Adrenal gland (tissue), 12 donors: ENCODE measurements around the gene SLC25A11. TPM values are rescaled to one million over a fixed set of nuclear protein-coding genes. Genes with fewer than 3 reads are reported as not detected.

Experiments used
- DNase-seq, 7 donors: peaks; one replicate each; pipeline ENCODE4 v3.0.0-alpha.2; 2019 to 2020
- H3K27ac ChIP-seq, 5 donors: fragments of 200-600 bp; sonication (generic) in 4 of 5; 1 replicate in 3 of 5; 2 replicates in 2 of 5; pipeline versions ENCODE4 v1.5.1 to v1.8.0; 2016 to 2020; ENCODE audit warnings: mild to moderate bottlenecking in 1 of 5
- H3K27me3 ChIP-seq: fragments of 200-600 bp; 2 replicates; pipeline ENCODE4 v1.8.0; 2021
- H3K36me3 ChIP-seq, 2 donors: fragments of 200-600 bp; replicated peaks in 1 of 2; 1 replicate in 1 of 2; 2 replicates in 1 of 2; pipeline versions ENCODE4 v1.5.1 to v1.8.0; 2018 to 2022
- H3K4me1 ChIP-seq, 2 donors: fragments of 200-600 bp; replicated peaks in 1 of 2; 1 replicate in 1 of 2; 2 replicates in 1 of 2; pipeline versions ENCODE4 v1.5.1 to v1.8.0; 2018 to 2021
- H3K4me3 ChIP-seq, 4 donors: fragments of 200-600 bp; sonication (generic) in 3 of 4; one replicate each; pipeline ENCODE4 v1.5.1; 2016 to 2018
- H3K9me3 ChIP-seq, 3 donors: fragments of 200-600 bp; sonication (generic) in 1 of 3; replicated peaks in 1 of 3; 1 replicate in 2 of 3; 2 replicates in 1 of 3; pipeline versions ENCODE4 v1.5.1 to v1.8.0; 2016 to 2021
- POLR2A ChIP-seq, 2 donors: fragments of 450-650 bp; IDR thresholded peaks; one replicate each; pipeline ENCODE4 v1.6.1; 2017; ENCODE audit warnings: antibody characterized with exemption in 2 of 2, mild to moderate bottlenecking in 2 of 2, moderate library complexity in 1 of 2
- WGBS, 4 donors: extraction: QIAGEN DNeasy Blood & Tissue Kit in 2 of 4; methylation state at CpG; one replicate each; pipeline versions ENCODE4 v1.1.5 to v1.1.7; 2013 to 2017; 5-methylcytosine and 5-hydroxymethylcytosine counted together
- intact Hi-C, 2 donors: fragments of 100-400 bp; cut with DNase I; formaldehyde crosslinking; loops; one replicate each; pipeline versions ENCODE4 v1.14.1 to v1.15.0; 2022 to 2023
- polyA plus RNA-seq, 3 donors: library from polyadenylated mRNA; stranded (reverse); fragments of 200-250 nt in 2 of 3; fragments of 350-450 nt in 1 of 3; fragmentation: Illumina TruSeq in 1 of 3; extraction: RNeasy Lipid Tissue Mini Kit (QIAGEN cat#74804) in 1 of 3; gene quantifications; one replicate each; pipeline ENCODE4 v1.2.3, GENCODE V29; 2013 to 2014
- total RNA-seq, 9 donors: library from RNA; depleted of rRNA in 4 of 9; stranded (reverse); fragments of >200 nt in 4 of 9; fragments of 120-200 nt in 1 of 9; fragmentation: NEBNext Ultra II Directional in 1 of 9; extraction: Animal tissue kit (Norgen Biotek cat#: 25700) in 1 of 9; gene quantifications; one replicate each; pipeline versions ENCODE4 v1.1.0 to v1.2.4, GENCODE V29; 2013 to 2023
- TF ChIP-seq, protein P1 (sequence below), 6 experiments: fragments of 450-650 bp in 4 of 6; fragments of 200-600 bp in 2 of 6; sonication (generic) in 1 of 6; IDR thresholded peaks; 1 replicate in 5 of 6; 2 replicates in 1 of 6; pipeline versions ENCODE4 v1.5.1 to v1.8.0; 2016 to 2021; ENCODE audit warnings: antibody characterized with exemption in 6 of 6, mild to moderate bottlenecking in 2 of 6, moderate library complexity in 1 of 6
- donor health status: healthy with polysubstance abuse.
- donor health status: Bipolar disorder and iron deficiency.
- donor health status: DM: yes; HTN: yes; CAD: no.
- donor health status: DM: no; HTN: no; CAD: no.
- donor health status: DM: no; HTN: no; CAD: no.
- donor health status: DM: yes; HTN: yes; CAD: no.

Gene SLC25A11
- total and polyA plus RNA-seq, 12 donors = 37.8 to 77.7 (median 66.7) TPM

DNA sequence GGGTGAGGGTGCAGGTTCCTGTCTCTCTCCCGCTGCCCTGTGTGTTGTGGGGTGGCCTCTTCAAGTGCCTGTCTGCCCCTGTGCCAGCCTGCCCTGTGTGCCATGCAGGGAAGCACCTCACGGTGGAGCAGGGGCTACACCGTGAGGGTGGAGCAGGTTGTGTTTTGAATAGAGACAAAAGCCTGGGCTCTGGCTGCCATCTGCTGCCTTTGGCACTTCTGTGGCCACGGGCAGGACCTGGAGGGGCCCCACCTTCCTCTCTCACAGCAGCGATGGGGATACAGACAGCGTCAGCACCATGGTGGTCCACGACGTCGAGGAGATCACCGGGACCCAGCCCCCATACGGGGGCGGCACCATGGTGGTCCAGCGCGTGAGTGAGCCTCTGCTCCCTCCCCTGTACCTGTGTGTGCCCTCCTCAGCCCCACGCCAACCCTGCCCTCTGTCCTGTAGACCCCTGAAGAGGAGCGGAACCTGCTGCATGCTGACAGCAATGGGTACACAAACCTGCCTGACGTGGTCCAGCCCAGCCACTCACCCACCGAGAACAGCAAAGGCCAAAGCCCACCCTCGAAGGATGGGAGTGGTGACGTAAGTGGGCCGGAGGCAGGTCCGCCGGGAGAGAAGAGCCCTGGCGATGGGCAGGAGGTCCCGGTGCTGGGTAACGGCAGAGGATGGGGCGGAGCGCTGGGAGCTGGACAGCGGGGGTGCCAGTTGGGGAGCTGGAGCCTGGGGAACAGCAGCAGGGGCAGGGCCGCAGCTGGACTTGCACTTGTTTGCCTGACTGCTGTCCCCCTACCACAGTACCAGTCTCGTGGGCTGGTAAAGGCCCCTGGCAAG lies 45.9 kb downstream of the SLC25A11 start:
- intact Hi-C loops = loop anchor here in 1 of 2 donors (5.0 kb wide), 1 partner anchor 177 kb away; no protein-coding TSS in a partner anchor
- H3K27me3 ChIP-seq = no peaks in the 10 kb centered on the region
- TF ChIP-seq, protein P1, sequence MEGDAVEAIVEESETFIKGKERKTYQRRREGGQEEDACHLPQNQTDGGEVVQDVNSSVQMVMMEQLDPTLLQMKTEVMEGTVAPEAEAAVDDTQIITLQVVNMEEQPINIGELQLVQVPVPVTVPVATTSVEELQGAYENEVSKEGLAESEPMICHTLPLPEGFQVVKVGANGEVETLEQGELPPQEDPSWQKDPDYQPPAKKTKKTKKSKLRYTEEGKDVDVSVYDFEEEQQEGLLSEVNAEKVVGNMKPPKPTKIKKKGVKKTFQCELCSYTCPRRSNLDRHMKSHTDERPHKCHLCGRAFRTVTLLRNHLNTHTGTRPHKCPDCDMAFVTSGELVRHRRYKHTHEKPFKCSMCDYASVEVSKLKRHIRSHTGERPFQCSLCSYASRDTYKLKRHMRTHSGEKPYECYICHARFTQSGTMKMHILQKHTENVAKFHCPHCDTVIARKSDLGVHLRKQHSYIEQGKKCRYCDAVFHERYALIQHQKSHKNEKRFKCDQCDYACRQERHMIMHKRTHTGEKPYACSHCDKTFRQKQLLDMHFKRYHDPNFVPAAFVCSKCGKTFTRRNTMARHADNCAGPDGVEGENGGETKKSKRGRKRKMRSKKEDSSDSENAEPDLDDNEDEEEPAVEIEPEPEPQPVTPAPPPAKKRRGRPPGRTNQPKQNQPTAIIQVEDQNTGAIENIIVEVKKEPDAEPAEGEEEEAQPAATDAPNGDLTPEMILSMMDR (IDR thresholded peaks at IDR 0.05) = no peak
- TF ChIP-seq POLR2A (IDR thresholded peaks at IDR 0.05) = no peak
- peaks cover 0 to 5% of the 10 kb centered on the region in 2 donors for H3K4me1 ChIP-seq
- H3K9me3 ChIP-seq = no peaks in the 10 kb centered on the region
- DNase-seq = no peak
- H3K36me3 ChIP-seq = peaks cover 0 to 74% of the 10 kb centered on the region in 2 donors
- whole genome bisulfite sequencing, 4 donors = 86 to 94% (median 88%) methylated on average over 17 to 31 of the region's 31 CpGs
- H3K27ac ChIP-seq = no peak overlapping the region
- no peak overlapping the region for H3K4me3 ChIP-seq

DNA sequence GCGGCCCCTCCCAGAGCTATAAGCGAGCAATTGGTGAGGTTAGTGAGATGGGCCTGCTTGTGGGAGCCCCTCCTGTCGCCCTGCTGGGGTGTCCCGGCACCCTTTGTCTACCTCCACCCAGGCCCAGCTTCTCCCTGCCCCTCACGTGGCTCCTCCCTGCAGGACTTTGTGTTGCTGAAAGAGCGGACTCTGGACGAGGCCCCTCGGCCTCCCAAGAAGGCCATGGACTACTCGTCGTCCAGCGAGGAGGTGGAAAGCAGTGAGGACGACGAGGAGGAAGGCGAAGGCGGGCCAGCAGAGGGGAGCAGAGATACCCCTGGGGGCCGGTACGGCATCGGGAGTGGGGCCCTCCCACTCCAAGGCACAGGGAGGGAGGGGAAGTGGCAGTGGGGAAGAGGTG lies 46.6 kb downstream of the SLC25A11 start:
- no peaks in the 10 kb centered on the region for H3K27me3 ChIP-seq
- no peaks in the 10 kb centered on the region for H3K4me1 ChIP-seq
- intact Hi-C loops = loop anchor here in 1 of 2 donors (5.0 kb wide), 1 partner anchor 176 kb away; no protein-coding TSS in a partner anchor
- H3K9me3 ChIP-seq = no peaks in the 10 kb centered on the region
- 89 to 94% (median 93%) methylated on average over 18 of the region's 18 CpGs for WGBS, 4 donors
- H3K4me3 ChIP-seq = no peak overlapping the region
- TF ChIP-seq, protein P1 (IDR thresholded peaks at IDR 0.05) = no peak
- H3K27ac ChIP-seq = no peak overlapping the region
- DNase-seq = no peak
- H3K36me3 ChIP-seq = peaks cover 0 to 78% of the 10 kb centered on the region in 2 donors

DNA sequence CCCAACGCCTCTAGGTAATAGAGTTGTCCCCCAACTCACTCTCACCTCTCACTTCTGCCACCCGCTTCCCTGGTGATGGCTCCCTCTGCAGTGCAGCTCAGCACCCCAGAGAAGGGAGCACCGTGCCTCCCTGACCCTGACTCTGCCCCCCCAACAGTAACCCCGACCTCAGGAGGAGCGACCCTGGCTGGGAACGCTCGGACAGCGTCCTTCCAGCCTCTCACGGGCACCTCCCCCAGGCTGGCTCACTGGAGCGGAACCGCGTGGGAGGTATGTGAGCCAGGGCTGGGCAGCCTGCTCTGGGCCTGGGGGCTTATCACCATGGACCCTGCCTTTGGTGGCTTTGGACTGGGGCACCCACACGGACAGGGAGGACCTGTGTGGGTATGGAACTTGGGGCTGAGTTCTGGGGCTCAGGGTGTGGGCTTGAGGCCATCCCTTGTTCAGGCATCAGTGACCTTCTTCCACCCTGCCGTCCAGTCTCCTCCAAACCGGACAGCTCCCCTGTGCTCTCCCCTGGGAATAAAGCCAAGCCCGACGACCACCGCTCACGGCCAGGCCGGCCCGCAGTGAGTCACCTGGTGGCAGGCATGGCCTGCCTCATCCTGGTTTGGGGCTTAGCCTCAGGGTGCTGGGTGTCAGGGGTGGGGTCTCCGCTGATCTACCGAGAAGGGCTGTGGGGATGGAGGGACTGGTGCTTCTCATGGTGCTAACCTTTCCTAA lies 47.2 kb downstream of the SLC25A11 start:
- Histone ChIP-seq H3K27ac (no peak overlapping the region), H3K27me3 (no peaks in the 10 kb centered on the region), H3K9me3 (no peaks in the 10 kb centered on the region), H3K4me3 (no peak overlapping the region), H3K4me1 (no peaks in the 10 kb centered on the region), H3K36me3 (peaks cover 0 to 85% of the 10 kb centered on the region in 2 donors)
- intact Hi-C loops = loop anchor here in 1 of 2 donors (5.0 kb wide), 1 partner anchor 175 kb away; no protein-coding TSS in a partner anchor
- no peak for DNase-seq
- 75 to 91% (median 82%) methylated on average over 8 to 23 of the region's 23 CpGs for WGBS, 4 donors
- TF ChIP-seq, protein P1 (IDR thresholded peaks at IDR 0.05) = no peak
- TF ChIP-seq POLR2A (IDR thresholded peaks at IDR 0.05) = no peak
